ENCODE measurements around the gene SLAMF1.

DNA sequence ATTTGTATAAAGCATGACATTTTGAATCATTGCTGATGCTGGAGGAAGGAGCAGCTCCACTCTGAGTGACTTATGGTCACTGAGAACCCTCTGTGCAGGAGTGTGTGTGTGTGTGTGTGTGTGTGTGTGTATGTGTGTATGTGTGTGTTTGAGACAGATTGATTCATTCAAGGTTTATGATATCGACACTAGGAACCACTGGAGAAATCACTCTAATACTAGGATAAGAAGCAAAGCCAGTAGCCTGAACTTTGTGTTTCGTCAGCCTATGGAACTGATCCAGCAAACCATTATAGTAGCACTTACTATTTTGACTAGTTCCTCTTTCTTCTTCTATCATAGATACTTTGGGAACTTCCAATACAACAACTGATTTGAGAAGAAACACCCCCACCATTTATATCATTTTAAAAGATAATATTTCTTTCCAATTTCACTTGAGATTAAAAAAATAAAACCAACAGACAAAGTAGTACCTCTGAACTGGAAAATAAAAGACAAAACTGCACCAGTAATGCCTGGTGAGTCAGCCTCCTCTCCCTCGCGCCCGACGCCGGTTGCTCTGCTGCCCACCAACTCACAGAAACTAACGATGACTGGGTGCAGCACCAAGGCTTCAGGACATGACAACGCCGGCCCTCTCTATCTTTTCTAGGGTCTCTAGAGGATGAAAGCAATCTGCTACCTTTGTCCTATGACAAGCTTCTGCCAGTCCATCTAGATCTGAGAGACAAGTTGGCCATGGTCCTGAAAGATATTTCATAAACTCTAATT is 20.9 kb downstream of the SLAMF1 start:
- TF ChIP-seq, protein P1, sequence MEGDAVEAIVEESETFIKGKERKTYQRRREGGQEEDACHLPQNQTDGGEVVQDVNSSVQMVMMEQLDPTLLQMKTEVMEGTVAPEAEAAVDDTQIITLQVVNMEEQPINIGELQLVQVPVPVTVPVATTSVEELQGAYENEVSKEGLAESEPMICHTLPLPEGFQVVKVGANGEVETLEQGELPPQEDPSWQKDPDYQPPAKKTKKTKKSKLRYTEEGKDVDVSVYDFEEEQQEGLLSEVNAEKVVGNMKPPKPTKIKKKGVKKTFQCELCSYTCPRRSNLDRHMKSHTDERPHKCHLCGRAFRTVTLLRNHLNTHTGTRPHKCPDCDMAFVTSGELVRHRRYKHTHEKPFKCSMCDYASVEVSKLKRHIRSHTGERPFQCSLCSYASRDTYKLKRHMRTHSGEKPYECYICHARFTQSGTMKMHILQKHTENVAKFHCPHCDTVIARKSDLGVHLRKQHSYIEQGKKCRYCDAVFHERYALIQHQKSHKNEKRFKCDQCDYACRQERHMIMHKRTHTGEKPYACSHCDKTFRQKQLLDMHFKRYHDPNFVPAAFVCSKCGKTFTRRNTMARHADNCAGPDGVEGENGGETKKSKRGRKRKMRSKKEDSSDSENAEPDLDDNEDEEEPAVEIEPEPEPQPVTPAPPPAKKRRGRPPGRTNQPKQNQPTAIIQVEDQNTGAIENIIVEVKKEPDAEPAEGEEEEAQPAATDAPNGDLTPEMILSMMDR (IDR thresholded peaks at IDR 0.05): no peak
- no peak for TF ChIP-seq POLR2A (IDR thresholded peaks at IDR 0.05)
- no peak for TF ChIP-seq POLR2AphosphoS5 (IDR thresholded peaks at IDR 0.05; ENCODE audit: insufficient read depth in 1 of 2, low read depth in 1 of 2)

All from vagina (tissue), 2 donors.